D721Med (cell line): ENCODE results near the gene ALOX5.

ENCODE experiments used
- DNase-seq: peaks from one replicate; pipeline ENCODE4 v3.0.0; 2011; ENCODE audit warnings: low spot score; ENCODE audit not compliant: insufficient read length
- FAIRE-seq: peaks from 2 replicates; lab custom pipeline; 2011; peaks lifted over from hg19 to GRCh38; lab: Jason Lieb, UNC
- TF ChIP-seq, protein P1 (sequence below): IDR thresholded peaks from 2 replicates; pipeline ENCODE4 v1.5.1; 2012; ENCODE audit warnings: mild to moderate bottlenecking, control low read depth; ENCODE audit not compliant: insufficient read depth; ENCODE audit errors: missing control alignments

The ALOX5 gene

DNA sequence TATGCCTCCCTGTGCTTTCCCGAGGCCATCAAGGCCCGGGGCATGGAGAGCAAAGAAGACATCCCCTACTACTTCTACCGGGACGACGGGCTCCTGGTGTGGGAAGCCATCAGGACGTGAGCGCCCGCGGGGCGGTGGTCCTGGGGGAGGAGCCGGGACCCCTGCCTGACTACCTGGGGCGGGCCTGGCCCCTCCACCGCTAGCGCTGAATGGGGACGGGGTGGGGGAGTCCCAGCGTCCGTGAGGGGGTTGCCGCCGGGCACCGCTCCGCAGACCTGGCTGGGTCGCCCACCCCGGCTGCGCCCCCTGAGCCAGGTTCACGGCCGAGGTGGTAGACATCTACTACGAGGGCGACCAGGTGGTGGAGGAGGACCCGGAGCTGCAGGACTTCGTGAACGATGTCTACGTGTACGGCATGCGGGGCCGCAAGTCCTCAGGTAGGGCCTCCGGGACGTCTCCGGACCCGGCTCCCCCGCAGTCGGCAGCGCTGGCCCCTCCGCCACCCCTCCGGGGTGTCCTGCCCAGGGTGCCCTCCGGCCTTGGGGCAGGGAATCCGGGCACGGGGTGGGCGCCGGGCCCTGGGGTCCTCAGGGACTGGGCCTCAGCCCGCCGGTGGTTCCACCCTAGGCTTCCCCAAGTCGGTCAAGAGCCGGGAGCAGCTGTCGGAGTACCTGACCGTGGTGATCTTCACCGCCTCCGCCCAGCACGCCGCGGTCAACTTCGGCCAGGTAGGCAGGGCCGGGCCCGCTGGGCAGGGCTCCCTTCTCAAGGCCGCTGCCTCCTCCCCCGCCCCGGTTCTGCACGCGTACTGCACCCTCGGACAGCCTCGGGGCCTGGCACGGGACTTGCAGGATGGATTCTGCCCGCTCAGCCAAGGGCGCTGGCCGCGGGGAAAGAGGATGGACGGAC, 69.3 kb downstream of the ALOX5 start:
- TF ChIP-seq, protein P1, sequence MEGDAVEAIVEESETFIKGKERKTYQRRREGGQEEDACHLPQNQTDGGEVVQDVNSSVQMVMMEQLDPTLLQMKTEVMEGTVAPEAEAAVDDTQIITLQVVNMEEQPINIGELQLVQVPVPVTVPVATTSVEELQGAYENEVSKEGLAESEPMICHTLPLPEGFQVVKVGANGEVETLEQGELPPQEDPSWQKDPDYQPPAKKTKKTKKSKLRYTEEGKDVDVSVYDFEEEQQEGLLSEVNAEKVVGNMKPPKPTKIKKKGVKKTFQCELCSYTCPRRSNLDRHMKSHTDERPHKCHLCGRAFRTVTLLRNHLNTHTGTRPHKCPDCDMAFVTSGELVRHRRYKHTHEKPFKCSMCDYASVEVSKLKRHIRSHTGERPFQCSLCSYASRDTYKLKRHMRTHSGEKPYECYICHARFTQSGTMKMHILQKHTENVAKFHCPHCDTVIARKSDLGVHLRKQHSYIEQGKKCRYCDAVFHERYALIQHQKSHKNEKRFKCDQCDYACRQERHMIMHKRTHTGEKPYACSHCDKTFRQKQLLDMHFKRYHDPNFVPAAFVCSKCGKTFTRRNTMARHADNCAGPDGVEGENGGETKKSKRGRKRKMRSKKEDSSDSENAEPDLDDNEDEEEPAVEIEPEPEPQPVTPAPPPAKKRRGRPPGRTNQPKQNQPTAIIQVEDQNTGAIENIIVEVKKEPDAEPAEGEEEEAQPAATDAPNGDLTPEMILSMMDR = no peak
- DNase-seq (no peak), FAIRE-seq (no peak)

DNA sequence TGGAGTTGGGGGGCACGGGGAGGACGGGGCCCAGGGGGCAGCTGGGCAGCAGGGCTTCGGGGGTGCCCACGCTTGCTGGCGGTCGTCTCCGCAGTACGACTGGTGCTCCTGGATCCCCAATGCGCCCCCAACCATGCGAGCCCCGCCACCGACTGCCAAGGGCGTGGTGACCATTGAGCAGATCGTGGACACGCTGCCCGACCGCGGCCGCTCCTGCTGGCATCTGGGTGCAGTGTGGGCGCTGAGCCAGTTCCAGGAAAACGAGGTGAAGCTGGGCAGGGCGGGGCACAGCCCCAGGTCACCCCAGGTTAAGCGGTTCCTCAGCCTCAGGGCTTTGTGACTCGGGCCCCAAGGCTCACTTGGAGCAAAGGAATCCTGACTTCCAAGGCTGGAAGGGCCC, 70.0 kb downstream of the ALOX5 start:
- DNase-seq (no peak), FAIRE-seq (no peak)
- TF ChIP-seq, protein P1 = no peak

DNA sequence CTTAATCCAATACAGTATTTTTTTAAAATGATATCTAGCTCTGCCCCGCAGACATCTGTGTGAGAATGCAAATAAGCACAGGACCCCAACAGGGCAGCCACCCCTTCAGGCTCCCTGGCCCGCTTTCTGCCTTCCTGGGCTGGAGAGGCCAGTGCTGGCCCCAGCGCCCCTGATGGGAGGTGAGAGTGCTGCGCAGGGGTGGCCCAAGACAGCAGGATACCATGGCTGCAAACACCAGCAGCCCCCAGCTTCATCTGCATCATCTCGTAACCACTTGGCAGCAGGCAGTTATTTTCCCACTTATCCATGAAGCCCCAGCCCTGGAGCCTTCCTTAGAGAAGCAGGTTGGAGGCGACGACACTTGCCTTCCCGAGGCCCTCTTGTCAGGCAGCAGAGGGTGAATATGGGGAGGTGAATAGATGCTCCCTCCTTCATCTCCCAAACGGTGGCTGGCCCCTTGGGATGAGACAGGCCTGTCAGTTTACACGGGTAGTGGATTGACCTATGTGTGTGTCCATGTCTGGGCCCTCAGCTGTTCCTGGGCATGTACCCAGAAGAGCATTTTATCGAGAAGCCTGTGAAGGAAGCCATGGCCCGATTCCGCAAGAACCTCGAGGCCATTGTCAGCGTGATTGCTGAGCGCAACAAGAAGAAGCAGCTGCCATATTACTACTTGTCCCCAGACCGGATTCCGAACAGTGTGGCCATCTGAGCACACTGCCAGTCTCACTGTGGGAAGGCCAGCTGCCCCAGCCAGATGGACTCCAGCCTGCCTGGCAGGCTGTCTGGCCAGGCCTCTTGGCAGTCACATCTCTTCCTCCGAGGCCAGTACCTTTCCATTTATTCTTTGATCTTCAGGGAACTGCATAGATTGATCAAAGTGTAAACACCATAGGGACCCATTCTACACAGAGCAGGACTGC, 71.2 kb downstream of the ALOX5 start:
- TF ChIP-seq, protein P1 = no peak
- FAIRE-seq (no peak), DNase-seq (no peak)

DNA sequence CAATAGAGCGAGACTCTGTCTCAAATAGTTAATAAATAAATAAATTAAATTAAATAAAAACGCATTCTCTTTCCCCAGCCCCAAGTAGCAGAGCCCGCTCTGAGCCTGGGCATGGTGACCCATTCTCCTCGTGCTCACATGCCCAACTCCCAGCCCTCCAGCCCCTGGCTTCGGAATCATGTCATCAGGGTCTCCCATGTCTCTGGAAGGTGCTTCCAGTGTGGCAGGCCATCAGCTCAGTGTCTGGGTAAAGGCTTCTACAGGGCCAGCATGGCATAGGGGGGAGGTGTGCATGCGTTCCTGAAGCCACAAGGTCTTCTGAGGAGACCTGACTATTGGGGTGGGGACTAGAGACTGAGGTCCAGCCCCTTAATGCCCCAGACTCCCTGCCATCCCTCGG, 72.8 kb downstream of the ALOX5 start:
- DNase-seq = no peak
- TF ChIP-seq, protein P1 = no peak
- no peak for FAIRE-seq

DNA sequence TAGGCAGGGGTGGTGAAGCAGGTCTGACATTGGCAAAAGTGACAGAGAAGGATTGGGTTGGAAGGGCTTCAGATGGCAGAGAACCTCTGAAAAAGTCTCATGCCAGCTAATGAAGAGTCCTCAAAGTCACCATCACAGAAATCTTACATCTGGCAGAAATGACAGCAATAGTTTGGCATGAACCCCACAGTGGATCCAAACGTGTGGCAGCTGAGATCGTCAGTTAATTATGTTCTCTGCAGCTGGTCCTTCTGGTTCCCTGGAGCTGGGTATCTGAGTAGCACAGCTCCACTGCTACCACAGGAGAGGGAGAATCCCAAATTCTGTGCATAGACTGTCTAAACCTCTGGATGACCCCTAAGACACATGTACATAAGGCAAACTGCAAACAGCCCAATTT, 73.4 kb downstream of the ALOX5 start:
- DNase-seq (no peak), FAIRE-seq (no peak)
- TF ChIP-seq, protein P1 = no peak

DNA sequence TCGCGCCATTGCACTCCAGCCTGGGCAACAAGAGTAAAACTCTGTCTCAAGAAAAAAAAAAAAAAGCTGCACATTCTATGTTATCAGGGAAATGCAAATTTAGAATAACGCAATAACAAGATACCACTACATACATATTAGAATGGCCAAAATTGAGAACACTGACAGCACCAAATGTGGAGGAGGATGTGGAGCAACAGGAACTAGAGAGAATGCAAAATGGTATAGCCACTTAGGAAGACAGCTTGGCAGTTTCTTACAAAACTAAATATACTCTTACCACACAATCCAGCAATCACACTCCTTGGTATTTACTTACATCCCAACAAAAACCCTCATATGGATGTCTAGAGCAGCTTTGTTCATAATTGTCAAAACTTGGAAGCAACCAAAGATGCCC, 76.8 kb downstream of the ALOX5 start:
- TF ChIP-seq, protein P1 = no peak
- DNase-seq (no peak), FAIRE-seq (no peak)
